GM19239 (cell line): Measurements from ENCODE around the gene PIGH.
"Not testable (repeated sequence)": the region's sequence is repeated elsewhere in the genome, so short reads cannot be mapped to it uniquely, and the experiment has no call there.

ENCODE experiments used
- DNase-seq: peaks from one replicate; pipeline ENCODE4 v3.0.0; 2011; ENCODE audit warnings: low spot score; ENCODE audit not compliant: insufficient read length
- FAIRE-seq: peaks from 2 replicates; lab custom pipeline; 2011; peaks lifted over from hg19 to GRCh38; lab: Jason Lieb, UNC

The PIGH gene

GRCh38 chr14:67556671-67557070, 43.4 kb downstream of the PIGH start:
- no peak for FAIRE-seq
- DNase-seq: no peak

GRCh38 chr14:67555518-67556090, 44.5 kb downstream of the PIGH start:
- FAIRE-seq (no peak), DNase-seq (no peak)

- DNase-seq (no peak), FAIRE-seq (no peak)
Observed at GRCh38 chr14:67554341-67554740, 45.7 kb downstream of the PIGH start.

DNA sequence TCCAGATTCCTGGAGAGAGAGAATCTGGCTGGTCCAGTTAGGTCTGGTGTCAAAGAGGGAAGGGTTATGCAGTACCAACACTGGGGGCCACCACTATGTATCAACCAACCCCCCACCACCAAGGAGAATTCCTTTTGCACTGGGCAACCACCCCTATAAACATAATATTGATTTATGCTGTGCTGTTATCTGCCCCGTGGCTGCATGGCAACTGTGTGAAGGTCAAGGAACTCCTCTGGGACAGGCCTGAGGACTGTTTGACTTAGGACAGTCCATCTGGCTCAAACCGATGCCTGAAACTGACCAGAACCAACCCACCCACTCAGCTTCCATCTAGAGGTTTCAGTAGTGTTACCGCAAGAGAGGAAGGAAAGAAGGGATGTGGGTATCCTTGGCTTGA, 46.5 kb downstream of the PIGH start:
- no peak for FAIRE-seq
- DNase-seq: no peak

GRCh38 chr14:67551940-67552339, 48.1 kb downstream of the PIGH start:
- FAIRE-seq (no peak), DNase-seq (no peak)

- DNase-seq: no peak
- no peak for FAIRE-seq
Observed at GRCh38 chr14:67551123-67551522, 48.9 kb downstream of the PIGH start.

GRCh38 chr14:67549734-67550133, 50.3 kb downstream of the PIGH start:
- no peak for DNase-seq
- no peak for FAIRE-seq

DNA sequence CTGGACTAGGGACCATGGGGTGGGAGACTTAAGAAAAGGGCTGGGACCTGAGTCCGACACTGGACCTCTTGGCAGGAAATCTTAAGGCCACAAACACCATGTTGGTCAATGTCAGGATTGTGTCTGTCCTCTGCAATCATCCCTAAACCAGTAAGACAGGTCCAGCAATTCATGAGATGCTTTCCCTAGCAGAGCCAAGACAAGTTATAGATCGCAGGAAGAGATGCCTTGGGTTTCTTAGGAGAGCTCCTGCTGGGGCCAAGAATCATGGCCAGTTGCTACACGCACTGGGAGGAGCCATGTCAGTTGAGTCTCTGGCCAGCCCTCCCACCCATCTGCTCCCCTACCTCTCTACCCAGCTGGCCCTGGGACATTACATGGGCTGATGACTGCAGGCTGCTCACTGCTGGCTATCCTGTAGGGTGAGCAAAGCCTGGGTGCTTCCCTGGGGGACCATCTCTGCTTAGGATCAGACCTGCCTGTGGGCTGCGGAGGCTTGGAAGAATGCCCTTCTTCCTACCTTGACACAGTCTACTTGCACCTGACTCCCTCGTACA, 52.8 kb downstream of the PIGH start:
- FAIRE-seq (no peak), DNase-seq (no peak)

- no peak for FAIRE-seq
Observed at GRCh38 chr14:67544590-67544989, 55.5 kb downstream of the PIGH start.

DNA sequence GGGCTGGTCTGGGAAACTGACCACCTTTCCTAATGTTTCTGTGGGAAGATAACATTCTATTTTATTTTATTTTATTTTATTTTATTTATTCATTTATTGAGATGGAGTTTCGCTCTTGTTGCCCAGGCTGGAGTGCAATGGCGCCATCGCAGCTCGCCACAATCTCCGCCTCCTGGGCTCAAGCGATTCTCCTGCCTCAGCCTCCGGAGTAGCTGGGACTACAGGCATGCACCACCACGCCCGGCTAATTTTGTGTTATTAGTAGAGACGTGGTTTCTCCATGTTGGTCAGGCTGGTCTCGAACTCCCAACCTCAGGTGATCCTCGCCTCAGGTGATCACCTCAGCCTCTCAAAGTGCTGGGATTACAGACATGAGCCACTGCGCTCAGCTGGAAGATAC, 57.4 kb downstream of the PIGH start:
- FAIRE-seq, DNase-seq: not testable (repeated sequence)

More at GRCh38 chr14:67544590-67544989, 55.5 kb downstream of the PIGH start:
- no peak for DNase-seq

- FAIRE-seq (no peak), DNase-seq (no peak)
Observed at GRCh38 chr14:67541448-67542387, 58.4 kb downstream of the PIGH start.
